ENCODE measurements around the gene DPF3.

DNA sequence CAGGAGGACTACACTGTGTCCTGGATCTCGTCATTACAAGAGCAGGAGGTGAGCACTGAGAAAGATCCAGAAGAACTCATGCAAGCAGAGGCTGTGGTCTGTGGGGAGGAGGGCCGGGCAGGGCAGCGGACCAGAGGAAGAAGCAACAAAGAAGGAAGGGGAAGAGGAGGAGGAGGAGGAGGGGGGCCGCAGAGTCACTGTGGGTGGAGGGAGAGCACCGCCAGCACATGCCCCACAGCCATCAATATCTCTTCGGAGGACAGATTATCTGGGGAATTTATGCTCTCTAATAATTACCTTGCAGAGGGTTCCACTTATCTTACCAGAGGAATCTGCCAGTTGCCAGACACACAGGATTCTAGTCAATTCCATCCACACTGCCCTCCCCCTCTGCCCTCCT, 105.6 kb downstream of the DPF3 start:
- TF ChIP-seq TAF1 (IDR thresholded peaks at IDR 0.05; ENCODE audit: low read depth, low read length), result no peak
- no peak for TF ChIP-seq POLR2A (IDR thresholded peaks at IDR 0.05; ENCODE audit: low read depth, low read length)
